Measurements from ENCODE around the gene TRPC1.
A peak's percentile ranks its signal among the peaks of the same experiment; 100 is the strongest.
"Not testable (repeated sequence)": the region's sequence is repeated elsewhere in the genome, so short reads cannot be mapped to it uniquely, and the experiment has no call there.

The TRPC1 gene

DNA sequence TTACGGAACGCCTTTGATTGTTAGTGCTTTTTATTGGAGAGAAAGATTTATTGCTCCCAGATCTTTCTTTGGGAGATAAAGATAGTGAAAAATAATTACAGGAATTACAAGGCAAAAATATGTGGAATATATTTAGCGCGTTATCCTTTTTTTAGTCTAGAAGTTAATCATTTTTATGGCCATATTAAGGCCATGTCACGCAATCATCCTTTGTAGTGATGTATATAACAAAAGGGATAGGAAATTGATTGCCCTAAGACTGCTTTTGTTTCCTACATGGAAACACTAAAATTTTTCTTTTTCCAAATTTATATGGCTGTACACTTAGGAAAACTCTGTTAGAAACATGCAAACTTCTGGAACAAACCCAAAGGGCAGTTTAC lies 1.5 kb downstream of the TRPC1 start:
- peak overlapping the region; percentile 77 for H3K4me3 Mint-ChIP-seq
- no peak overlapping the region for H3K27ac Mint-ChIP-seq
- H3K27me3 Mint-ChIP-seq = peaks cover 49% of the 10 kb centered on the region

DNA sequence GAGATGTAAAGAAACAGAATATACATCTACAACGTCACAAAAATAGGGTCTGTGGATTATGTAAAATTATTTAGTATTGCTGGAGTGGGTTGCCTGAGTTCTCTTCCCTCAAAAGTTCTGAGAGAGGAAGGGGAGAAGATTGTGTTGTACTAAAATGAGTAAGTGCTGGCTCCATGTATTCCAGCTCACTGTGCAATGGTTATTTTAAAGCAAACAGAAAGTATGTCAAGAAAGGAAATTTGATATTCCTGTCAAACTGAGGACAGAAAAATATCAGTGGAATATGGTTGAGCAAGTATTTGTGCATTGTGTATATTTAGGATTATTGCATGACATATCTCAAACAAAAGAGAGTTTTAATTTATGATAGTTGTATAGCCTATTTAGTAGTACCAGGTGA lies 2.2 kb downstream of the TRPC1 start:
- H3K9me3 Mint-ChIP-seq = no peaks in the 10 kb centered on the region
- no peak for DNase-seq
- H3K27me3 Mint-ChIP-seq = peaks cover 42% of the 10 kb centered on the region
- H3K27ac Mint-ChIP-seq = no peak overlapping the region
- CTCF ChIA-PET = no interaction called here
- no peaks in the 10 kb centered on the region for H3K36me3 Mint-ChIP-seq
- no peak overlapping the region for H3K4me3 Mint-ChIP-seq
- H3K4me1 Mint-ChIP-seq = peaks cover 21% of the 10 kb centered on the region

More for the DNA sequence above, 1.5 kb downstream of the TRPC1 start:
- DNase-seq = no peak
- Mint-ChIP-seq H3K9me3 (no peaks in the 10 kb centered on the region), H3K4me1 (peaks cover 21% of the 10 kb centered on the region), H3K36me3 (no peaks in the 10 kb centered on the region)
- CTCF ChIA-PET = no interaction called here

DNA sequence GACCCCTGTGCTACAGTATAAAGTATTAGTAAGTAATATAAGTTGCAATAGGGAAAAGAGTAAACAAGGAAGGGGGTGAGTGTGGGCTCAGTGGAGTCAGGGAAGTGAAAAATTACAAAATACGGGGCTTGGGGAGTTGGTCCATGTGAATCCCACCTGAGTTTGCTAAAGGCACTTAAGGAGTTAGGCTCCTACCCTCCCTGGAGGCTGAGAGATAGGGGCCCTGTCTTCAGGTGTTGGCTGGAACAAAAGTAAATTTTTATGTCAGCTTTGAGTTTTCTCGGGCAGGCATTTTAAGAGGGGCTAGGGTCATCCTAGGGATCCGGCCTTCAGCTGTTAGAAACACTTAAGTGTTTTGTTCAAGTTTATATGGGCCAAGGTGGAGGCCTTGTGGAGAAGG lies 8.2 kb downstream of the TRPC1 start:
- no peaks in the 10 kb centered on the region for H3K36me3 Mint-ChIP-seq
- H3K4me1 Mint-ChIP-seq = no peaks in the 10 kb centered on the region
- peaks cover 6% of the 10 kb centered on the region for H3K27me3 Mint-ChIP-seq
- H3K9me3 Mint-ChIP-seq = no peaks in the 10 kb centered on the region
- no peak overlapping the region for H3K27ac Mint-ChIP-seq
- CTCF ChIA-PET = no interaction called here
- no peak for DNase-seq
- H3K4me3 Mint-ChIP-seq = no peak overlapping the region

DNA sequence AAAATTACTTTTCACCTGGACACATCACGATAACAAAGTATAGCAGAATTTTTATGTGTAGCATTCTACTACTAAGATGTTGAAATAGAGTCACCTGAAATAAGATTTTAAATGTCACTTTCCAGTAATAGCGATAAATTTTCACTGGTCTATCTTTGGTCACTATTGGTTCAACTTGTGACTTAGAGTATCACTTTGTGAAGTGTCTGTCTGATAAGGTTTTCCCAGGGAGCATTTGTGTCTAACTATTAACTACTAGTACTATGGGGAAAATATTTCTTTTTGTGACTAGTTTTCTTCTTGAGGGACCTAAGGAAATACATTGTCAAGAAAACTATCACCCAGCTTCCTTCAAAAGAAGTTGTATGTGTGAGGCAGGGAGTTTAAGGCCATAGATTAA lies 11.0 kb downstream of the TRPC1 start:
- DNase-seq = no peak
- H3K27ac Mint-ChIP-seq = no peak overlapping the region
- no peaks in the 10 kb centered on the region for H3K36me3 Mint-ChIP-seq
- CTCF ChIA-PET = no interaction called here
- no peaks in the 10 kb centered on the region for H3K9me3 Mint-ChIP-seq
- H3K4me1 Mint-ChIP-seq = no peaks in the 10 kb centered on the region
- H3K27me3 Mint-ChIP-seq = no peaks in the 10 kb centered on the region
- no peak overlapping the region for H3K4me3 Mint-ChIP-seq

DNA sequence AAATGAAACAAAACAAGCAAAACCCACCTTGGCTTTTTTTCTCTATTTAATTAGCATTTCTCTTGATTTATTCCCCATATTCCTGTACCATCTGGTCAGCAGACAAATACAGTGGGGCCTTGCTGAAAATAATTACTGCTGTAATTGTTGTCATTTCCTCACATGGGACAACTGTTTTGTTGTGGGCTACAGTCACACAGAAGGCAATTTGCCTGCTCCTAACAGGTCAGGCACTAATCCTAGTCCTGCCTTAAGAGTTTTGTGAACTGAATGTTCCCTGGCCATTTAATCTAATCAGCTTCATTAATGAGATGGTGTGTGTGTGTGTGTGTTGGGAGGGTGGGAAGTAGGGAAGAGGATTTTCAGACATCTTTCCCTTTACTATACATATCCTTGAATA lies 11.6 kb downstream of the TRPC1 start:
- Mint-ChIP-seq H3K4me1 (no peaks in the 10 kb centered on the region), H3K4me3 (no peak overlapping the region), H3K27me3 (no peaks in the 10 kb centered on the region), H3K36me3 (no peaks in the 10 kb centered on the region), H3K9me3 (no peaks in the 10 kb centered on the region), H3K27ac (no peak overlapping the region)
- CTCF ChIA-PET = no interaction called here
- no peak for DNase-seq

DNA sequence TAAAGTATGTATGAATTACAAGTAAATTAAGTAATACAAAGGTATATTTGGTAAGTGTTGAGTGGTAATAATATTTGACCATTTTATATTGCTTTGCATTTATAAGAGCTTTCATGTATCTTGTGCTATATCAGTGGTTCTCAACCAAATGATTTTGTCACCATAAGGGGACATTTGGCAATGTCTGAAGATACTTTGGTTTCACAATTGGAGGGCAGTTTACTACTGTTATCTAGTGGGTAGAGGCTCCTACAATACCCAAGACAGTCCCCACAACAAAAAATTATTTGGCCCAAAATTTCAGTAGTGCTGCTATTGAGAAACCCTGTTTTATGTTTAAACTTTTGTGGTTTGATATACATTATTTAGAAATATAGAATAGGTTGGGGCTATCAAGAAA lies 14.6 kb downstream of the TRPC1 start:
- H3K9me3 Mint-ChIP-seq = no peaks in the 10 kb centered on the region
- CTCF ChIA-PET = interaction anchor here (1.5 kb wide), 1 partner anchor 19 kb away, joined by 4 read pairs; no protein-coding TSS in a partner anchor
- DNase-seq = no peak
- H3K4me1 Mint-ChIP-seq = no peaks in the 10 kb centered on the region
- H3K27ac Mint-ChIP-seq = no peak overlapping the region
- H3K4me3 Mint-ChIP-seq = no peak overlapping the region
- H3K27me3 Mint-ChIP-seq = no peaks in the 10 kb centered on the region
- H3K36me3 Mint-ChIP-seq = no peaks in the 10 kb centered on the region

DNA sequence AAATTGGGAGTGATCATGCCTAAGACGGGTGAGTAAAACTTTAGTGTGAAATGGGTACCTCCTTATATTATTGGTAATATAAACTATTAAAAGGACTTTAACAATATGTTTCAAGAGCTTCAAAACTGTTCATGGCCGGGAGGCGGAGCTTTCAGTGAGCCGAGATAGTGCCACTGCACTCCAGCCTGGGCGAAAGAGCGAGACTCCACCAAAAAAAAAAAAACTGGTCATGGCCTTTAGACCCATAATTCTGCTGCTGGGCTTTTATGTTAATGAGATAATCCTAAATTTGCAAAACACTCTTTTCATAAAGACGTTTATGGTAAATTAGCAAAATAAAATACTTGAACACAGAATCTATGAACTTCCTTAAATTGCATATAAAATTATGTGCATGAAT lies 22.8 kb downstream of the TRPC1 start:
- Mint-ChIP-seq H3K27me3 (no peaks in the 10 kb centered on the region), H3K27ac (no peak overlapping the region)
- CTCF ChIA-PET = no interaction called here

DNA sequence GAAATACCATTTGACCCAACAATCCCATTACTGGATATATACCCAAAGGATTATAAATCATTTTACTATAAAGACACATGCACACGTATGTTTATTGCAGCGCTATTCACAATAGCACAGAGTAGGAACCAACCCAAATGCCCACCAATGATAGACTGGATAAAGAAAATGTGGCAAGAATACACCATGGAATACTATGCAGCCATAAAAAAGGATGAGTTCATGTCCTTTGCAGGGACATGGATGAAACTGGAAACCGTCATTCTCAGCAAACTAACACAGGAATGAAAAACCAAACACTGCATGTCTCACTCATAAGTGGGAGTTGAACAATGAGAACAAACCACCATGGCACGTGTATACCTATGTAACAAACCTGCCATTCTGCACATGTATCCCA lies 26.7 kb downstream of the TRPC1 start:
- H3K27me3 Mint-ChIP-seq, DNase-seq, H3K4me1 Mint-ChIP-seq, H3K4me3 Mint-ChIP-seq, CTCF ChIA-PET, H3K36me3 Mint-ChIP-seq, H3K9me3 Mint-ChIP-seq, H3K27ac Mint-ChIP-seq: not testable (repeated sequence)

More for the DNA sequence above, 22.8 kb downstream of the TRPC1 start:
- Mint-ChIP-seq H3K36me3 (peaks cover 2% of the 10 kb centered on the region), H3K4me3 (no peak overlapping the region), H3K4me1 (no peaks in the 10 kb centered on the region), H3K9me3 (no peaks in the 10 kb centered on the region)
- DNase-seq = no peak

DNA sequence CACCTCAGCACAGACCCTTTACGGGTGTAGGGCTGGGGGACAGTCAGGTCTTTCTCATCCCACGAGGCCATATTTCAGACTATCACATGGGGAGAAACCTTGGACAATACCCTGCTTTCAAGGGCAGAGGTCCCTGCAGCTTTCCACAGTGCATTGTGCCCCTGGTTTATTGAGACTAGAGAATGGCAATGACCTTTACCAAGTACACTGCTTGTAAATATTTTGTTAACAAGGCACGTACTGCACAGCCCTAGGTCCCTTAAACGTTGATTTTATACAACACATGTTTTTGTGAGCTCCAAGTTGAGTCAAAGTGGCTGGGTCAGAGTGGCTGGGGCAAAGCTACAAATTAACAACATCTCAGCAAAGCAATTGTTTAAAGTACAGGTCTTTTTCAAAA lies 28.8 kb downstream of the TRPC1 start:
- H3K27ac Mint-ChIP-seq, CTCF ChIA-PET, DNase-seq, H3K27me3 Mint-ChIP-seq, H3K9me3 Mint-ChIP-seq, H3K4me3 Mint-ChIP-seq, H3K36me3 Mint-ChIP-seq, H3K4me1 Mint-ChIP-seq: not testable (repeated sequence)

DNA sequence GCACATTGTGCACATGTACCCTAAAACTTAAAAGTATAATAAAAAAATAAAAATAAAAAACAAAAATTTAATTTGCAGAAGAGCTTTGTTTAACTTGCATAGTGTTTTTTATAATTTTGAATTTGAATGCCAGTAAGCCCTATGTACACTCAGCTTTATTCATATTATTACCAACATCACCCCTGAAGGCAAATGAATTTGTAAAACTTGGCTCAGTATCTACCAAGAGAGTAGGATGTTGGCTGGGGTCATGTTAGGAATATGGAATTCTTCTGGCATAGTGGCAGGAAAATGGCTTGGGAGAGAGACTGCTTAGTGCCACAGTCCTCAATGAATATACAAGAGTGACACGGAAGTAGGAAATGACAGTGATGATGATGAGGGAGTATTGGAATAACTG lies 30.7 kb downstream of the TRPC1 start:
- Mint-ChIP-seq H3K36me3 (peaks cover 2% of the 10 kb centered on the region), H3K9me3 (no peaks in the 10 kb centered on the region), H3K27me3 (no peaks in the 10 kb centered on the region), H3K27ac (no peak overlapping the region), H3K4me3 (no peak overlapping the region), H3K4me1 (no peaks in the 10 kb centered on the region)
- CTCF ChIA-PET = no interaction called here
- no peak for DNase-seq

DNA sequence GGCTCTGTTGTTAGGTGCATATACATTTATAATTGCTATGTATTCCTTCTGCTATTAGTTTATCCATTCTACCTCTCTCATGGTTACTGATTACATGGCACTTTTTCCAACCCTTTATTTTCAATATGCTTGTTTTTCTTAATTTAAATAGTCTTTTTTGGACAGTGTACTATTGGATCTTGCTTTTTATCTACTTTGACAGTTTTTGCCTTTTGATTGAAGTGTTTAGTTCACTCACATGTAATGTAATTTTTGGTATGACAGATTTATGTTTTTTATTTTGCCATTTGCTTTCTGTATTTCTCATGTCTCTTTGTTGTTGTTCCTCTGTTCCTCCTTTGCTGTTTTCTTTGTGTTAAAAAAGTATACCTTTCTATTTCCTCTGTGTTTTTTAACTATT lies 44.5 kb downstream of the TRPC1 start:
- no peaks in the 10 kb centered on the region for H3K4me1 Mint-ChIP-seq

DNA sequence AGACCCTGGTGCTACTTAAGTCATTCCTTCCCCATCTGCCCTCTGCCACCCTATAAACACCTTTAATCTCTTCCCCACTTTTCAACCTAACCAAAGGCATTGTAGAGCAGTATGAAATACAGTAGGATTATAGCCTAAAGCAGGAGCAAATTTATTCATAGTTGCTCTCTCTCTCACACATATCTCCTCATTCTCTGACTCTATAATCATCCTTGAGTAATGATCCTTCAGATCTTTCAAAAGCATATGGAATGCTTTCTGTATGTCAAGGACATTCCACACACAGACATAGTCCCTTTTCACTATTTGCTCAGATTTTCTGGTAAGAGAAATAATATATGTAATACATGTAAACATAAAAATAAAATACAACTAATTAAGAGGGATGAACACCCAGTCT lies 54.1 kb downstream of the TRPC1 start:
- no peak for DNase-seq
- CTCF ChIA-PET = no interaction called here
- H3K27ac Mint-ChIP-seq = no peak overlapping the region
- H3K36me3 Mint-ChIP-seq = no peaks in the 10 kb centered on the region
- H3K4me3 Mint-ChIP-seq = no peak overlapping the region
- H3K4me1 Mint-ChIP-seq = no peaks in the 10 kb centered on the region
- no peaks in the 10 kb centered on the region for H3K9me3 Mint-ChIP-seq
- H3K27me3 Mint-ChIP-seq = no peaks in the 10 kb centered on the region

More for the DNA sequence above, 44.5 kb downstream of the TRPC1 start:
- H3K27ac Mint-ChIP-seq = no peak overlapping the region
- H3K36me3 Mint-ChIP-seq = no peaks in the 10 kb centered on the region
- no peak for DNase-seq
- no peaks in the 10 kb centered on the region for H3K27me3 Mint-ChIP-seq
- H3K9me3 Mint-ChIP-seq = peaks cover 2% of the 10 kb centered on the region
- CTCF ChIA-PET = no interaction called here
- no peak overlapping the region for H3K4me3 Mint-ChIP-seq

DNA sequence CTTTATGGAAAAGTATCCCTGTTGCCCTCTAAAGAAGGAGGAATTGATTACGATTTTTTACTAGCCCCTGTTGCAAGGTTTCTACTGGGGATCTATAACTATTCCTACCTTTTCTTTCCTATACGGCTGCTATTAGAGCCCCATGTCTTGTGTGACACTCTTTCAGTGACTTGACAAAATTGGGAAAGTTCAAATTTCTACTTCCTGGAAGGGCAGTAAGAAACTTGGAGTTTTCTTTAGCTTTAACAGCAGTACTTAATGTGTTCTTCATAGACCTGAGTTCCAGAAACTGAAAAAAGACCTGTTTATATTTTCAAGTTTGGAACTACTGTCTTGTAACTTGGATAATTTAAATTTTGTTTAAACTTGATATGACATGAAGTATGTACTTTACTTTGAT lies 54.7 kb downstream of the TRPC1 start:
- Mint-ChIP-seq H3K9me3 (no peaks in the 10 kb centered on the region), H3K27ac (no peak overlapping the region), H3K4me1 (no peaks in the 10 kb centered on the region), H3K4me3 (no peak overlapping the region), H3K36me3 (no peaks in the 10 kb centered on the region), H3K27me3 (no peaks in the 10 kb centered on the region)
- CTCF ChIA-PET = no interaction called here
- no peak for DNase-seq

DNA sequence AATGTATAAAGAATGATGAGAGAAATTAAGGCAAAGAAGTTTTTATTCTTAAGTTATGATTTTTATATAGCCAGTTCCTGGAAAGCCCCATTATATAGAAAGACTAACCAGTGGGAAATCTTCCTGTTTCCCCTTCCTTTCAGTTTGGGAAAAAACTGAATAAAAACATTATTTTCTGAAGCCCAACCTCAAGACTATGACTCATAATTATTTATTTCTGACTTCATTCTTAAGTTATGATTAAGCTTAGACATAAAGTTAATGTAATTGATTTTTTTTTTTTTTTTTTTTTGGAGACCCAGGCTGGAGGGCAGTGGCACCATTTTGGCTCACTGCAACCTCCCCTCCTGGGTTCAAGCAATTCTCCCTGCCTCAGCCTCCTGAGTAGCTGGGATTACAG lies 55.8 kb downstream of the TRPC1 start:
- Mint-ChIP-seq H3K36me3 (no peaks in the 10 kb centered on the region), H3K4me3 (no peak overlapping the region), H3K9me3 (no peaks in the 10 kb centered on the region), H3K27me3 (no peaks in the 10 kb centered on the region), H3K4me1 (no peaks in the 10 kb centered on the region), H3K27ac (no peak overlapping the region)
- CTCF ChIA-PET = no interaction called here
- DNase-seq = no peak

DNA sequence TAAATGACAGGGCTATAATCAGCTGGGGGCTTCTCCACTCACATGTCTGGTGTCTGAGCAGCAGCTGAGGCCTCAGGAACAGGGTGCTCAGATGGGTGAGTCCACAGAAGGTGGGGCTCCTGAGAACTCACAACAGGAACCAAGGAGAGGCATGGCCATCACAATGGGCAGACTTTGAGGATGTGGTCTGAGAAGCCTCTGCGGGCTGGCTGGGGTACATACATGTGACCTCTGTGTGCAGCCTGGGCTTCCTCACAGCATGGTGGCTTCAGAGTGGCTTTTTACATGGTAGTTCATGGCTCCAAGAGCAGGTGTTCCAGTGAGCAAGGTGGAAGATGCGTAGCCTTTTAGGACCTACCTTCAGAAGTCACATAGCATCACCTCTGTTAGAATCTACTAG lies 58.8 kb downstream of the TRPC1 start:
- Mint-ChIP-seq H3K4me1 (no peaks in the 10 kb centered on the region), H3K4me3 (no peak overlapping the region), H3K9me3 (no peaks in the 10 kb centered on the region), H3K27me3 (no peaks in the 10 kb centered on the region), H3K27ac (no peak overlapping the region), H3K36me3 (no peaks in the 10 kb centered on the region)
- CTCF ChIA-PET = no interaction called here
- DNase-seq = no peak

DNA sequence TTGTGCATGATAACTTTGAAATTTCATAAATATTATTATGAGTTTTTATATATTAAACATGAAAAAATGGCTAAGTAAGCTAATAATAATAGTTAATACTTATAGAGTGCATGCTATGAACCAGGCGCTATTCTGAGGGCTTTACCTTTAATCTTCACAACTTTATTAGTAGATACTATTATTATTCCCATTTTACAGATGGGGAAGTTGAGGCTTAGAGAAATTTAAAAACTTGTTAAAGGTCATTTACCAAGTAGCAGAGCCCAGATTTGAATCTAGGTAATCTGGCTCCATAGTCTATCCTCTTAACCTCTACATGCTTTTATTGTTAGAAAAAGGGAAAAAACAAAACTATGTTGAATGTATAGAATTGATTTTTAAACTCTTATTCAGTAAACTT lies 60.4 kb downstream of the TRPC1 start:
- no peaks in the 10 kb centered on the region for H3K27me3 Mint-ChIP-seq
- H3K27ac Mint-ChIP-seq = no peak overlapping the region
- no peak overlapping the region for H3K4me3 Mint-ChIP-seq
- DNase-seq = no peak
- H3K36me3 Mint-ChIP-seq = no peaks in the 10 kb centered on the region
- no peaks in the 10 kb centered on the region for H3K4me1 Mint-ChIP-seq
- no peaks in the 10 kb centered on the region for H3K9me3 Mint-ChIP-seq
- CTCF ChIA-PET = no interaction called here
